ENCODE results near the gene COL26A1. TPM values are rescaled to one million over a fixed set of nuclear protein-coding genes. Genes with fewer than 3 reads are reported as not detected.

COL26A1 gene
- total RNA-seq, 4 donors from 2014 or later: not detected

DNA sequence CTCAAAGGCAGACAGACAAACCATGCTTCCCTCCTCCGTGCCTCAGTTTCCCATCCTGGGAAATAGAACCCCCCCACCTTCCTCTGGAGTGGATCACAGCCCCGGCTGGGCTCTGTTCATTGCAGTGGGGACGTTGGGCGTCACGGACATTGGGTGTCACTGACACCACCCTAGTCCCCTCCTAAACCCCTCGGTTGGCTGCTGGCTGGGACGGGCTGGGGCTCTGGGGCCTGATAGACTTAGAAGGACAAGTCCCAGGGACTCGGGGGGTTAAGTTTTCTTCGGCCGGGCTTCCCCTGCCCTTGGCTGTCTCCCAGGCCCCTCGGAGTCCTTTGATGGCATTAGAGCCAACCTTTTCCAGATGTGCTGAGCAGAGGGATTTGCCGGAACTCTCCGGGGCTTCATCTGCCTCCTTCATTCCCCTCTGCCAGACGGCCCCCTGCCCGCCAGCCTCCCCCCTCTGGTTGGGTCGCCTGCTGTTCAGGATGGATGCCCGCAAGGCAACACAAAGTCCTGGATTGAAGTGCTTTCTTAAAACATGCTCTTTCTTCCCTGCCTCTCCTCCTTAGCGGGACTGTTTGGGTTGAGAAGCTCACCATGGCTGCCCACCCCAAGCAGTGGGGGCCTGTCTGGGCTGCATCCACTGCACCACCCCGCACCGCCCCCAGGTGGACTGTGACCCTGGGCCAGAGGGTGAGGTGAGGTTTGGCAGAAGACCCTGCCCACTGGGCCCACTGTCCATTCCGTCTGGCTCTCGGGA, 73.0 kb downstream of the COL26A1 start:
- Histone ChIP-seq H3K4me3 (no peak overlapping the region), H3K27me3 (peaks cover 18 to 26% (median 21%) of the 10 kb centered on the region in 3 donors), H3K9me3 (no peaks in the 10 kb centered on the region), H3K4me1 (no peaks in the 10 kb centered on the region), H3K27ac (no peak overlapping the region), H3K36me3 (no peaks in the 10 kb centered on the region)
- ATAC-seq (no peak), DNase-seq (no peak)
- intact Hi-C loops (cut with DNase I; ENCODE audit: low total_unique reads): no loop called here
- in situ Hi-C loops (cut with MboI; ENCODE audit: low sequenced_read_pairs in 4 of 4): no loop called here
- TF ChIP-seq POLR2A (IDR thresholded peaks at IDR 0.05): no peak
- TF ChIP-seq, protein P1, sequence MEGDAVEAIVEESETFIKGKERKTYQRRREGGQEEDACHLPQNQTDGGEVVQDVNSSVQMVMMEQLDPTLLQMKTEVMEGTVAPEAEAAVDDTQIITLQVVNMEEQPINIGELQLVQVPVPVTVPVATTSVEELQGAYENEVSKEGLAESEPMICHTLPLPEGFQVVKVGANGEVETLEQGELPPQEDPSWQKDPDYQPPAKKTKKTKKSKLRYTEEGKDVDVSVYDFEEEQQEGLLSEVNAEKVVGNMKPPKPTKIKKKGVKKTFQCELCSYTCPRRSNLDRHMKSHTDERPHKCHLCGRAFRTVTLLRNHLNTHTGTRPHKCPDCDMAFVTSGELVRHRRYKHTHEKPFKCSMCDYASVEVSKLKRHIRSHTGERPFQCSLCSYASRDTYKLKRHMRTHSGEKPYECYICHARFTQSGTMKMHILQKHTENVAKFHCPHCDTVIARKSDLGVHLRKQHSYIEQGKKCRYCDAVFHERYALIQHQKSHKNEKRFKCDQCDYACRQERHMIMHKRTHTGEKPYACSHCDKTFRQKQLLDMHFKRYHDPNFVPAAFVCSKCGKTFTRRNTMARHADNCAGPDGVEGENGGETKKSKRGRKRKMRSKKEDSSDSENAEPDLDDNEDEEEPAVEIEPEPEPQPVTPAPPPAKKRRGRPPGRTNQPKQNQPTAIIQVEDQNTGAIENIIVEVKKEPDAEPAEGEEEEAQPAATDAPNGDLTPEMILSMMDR (IDR thresholded peaks at IDR 0.05 in 4 of 5, conservative IDR thresholded peaks at IDR 0.05 in 1 of 5): no peak

GRCh38 chr7:101436221-101436735, 73.6 kb downstream of the COL26A1 start:
- Histone ChIP-seq H3K4me1 (no peaks in the 10 kb centered on the region), H3K9me3 (no peaks in the 10 kb centered on the region), H3K27ac (no peak overlapping the region), H3K27me3 (peaks cover 18 to 26% (median 21%) of the 10 kb centered on the region in 3 donors), H3K36me3 (no peaks in the 10 kb centered on the region), H3K4me3 (no peak overlapping the region)
- intact Hi-C loops (cut with DNase I; ENCODE audit: low total_unique reads): no loop called here
- TF ChIP-seq, protein P1 (IDR thresholded peaks at IDR 0.05 in 4 of 5, conservative IDR thresholded peaks at IDR 0.05 in 1 of 5): no peak
- TF ChIP-seq POLR2A (IDR thresholded peaks at IDR 0.05): no peak
- ATAC-seq: no peak
- in situ Hi-C loops (cut with MboI; ENCODE audit: low sequenced_read_pairs in 4 of 4): no loop called here
- no peak for DNase-seq

DNA sequence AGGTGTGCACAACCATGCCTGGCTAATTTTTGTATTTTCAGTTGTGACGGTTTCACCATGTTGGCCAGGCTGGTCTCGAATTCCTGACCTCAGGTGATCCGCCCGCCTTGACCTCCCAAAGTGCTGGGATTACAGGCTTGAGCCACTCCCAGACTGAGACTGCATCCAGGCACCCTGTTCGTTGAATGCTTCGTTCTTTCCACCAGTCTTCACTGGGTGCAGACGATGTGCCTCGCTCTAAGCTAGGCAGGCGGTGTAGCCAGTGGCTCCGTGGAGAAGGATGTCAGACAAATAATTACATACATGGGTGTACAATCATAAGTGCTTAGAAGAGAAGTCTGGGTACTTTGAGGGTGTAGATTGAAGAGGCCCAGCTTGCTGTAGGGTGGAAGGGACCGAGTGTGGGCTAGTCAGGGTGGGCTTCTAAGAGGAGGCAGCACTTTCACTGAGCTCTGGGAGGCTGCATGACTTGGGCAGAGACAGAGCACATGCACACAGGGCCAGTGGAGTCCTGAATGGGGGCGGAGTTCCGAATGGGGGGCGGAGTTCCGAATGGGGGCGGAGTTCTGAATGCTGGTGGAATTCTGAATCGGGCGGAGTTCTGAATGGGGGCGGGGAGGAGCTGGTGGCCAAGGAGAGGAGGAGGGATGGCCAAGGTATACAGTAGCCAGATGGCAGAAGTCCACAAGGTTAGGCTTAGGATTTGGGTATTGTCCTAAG, 74.3 kb downstream of the COL26A1 start:
- no peaks in the 10 kb centered on the region for H3K36me3 ChIP-seq
- ATAC-seq: no peak
- peaks cover 18 to 23% (median 21%) of the 10 kb centered on the region in 3 donors for H3K27me3 ChIP-seq
- in situ Hi-C loops (cut with MboI; ENCODE audit: low sequenced_read_pairs in 4 of 4) (no loop called here), intact Hi-C loops (cut with DNase I; ENCODE audit: low total_unique reads) (no loop called here)
- TF ChIP-seq, protein P1 (IDR thresholded peaks at IDR 0.05 in 4 of 5, conservative IDR thresholded peaks at IDR 0.05 in 1 of 5): no peak
- TF ChIP-seq POLR2A (IDR thresholded peaks at IDR 0.05): no peak
- H3K4me3 ChIP-seq: no peak overlapping the region
- H3K4me1 ChIP-seq: no peaks in the 10 kb centered on the region
- H3K9me3 ChIP-seq: no peaks in the 10 kb centered on the region
- H3K27ac ChIP-seq: no peak overlapping the region
- DNase-seq: no peak

GRCh38 chr7:101441890-101442289, 79.2 kb downstream of the COL26A1 start:
- H3K4me3 ChIP-seq: no peak overlapping the region
- H3K4me1 ChIP-seq: no peaks in the 10 kb centered on the region
- H3K36me3 ChIP-seq: no peaks in the 10 kb centered on the region
- no peak for TF ChIP-seq POLR2A (IDR thresholded peaks at IDR 0.05)
- TF ChIP-seq, protein P1 (IDR thresholded peaks at IDR 0.05 in 4 of 5, conservative IDR thresholded peaks at IDR 0.05 in 1 of 5): no peak
- DNase-seq: no peak
- peaks cover 5 to 15% (median 12%) of the 10 kb centered on the region in 3 donors for H3K27me3 ChIP-seq
- H3K27ac ChIP-seq: no peak overlapping the region
- no peaks in the 10 kb centered on the region for H3K9me3 ChIP-seq
- in situ Hi-C loops (cut with MboI; ENCODE audit: low sequenced_read_pairs in 4 of 4) (no loop called here), intact Hi-C loops (cut with DNase I; ENCODE audit: low total_unique reads) (no loop called here)
- ATAC-seq: no peak

Measured in gastrocnemius medialis (tissue), 4 donors.